Eye (tissue), 1 donor: ENCODE data around the gene LRRTM4.
A peak's percentile ranks its signal among the peaks of the same experiment; 100 is the strongest.
"Not testable (repeated sequence)": the region's sequence is repeated elsewhere in the genome, so short reads cannot be mapped to it uniquely, and the experiment has no call there.

ENCODE experiments used
- DNase-seq: peaks from one replicate; pipeline ENCODE4 v3.0.0-alpha.2; 2015

Gene LRRTM4

DNA sequence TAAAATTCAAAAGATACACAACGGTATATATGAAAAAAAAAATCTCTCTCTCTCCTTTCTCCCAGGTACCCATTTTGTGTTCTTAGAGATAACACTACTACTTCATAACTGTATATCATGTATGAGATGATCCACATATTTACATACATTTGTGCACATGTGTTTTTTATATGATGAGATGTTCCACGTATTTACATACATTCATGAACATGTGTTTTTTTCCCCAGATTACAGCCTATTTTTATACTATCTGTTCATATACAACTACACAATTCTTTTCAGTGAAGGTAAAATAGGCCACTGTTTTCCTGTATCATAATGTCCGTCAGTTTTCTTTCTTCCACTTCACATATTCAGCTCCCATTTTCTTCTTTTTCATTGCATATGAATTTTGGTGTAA, 808.9 kb downstream of the LRRTM4 start:
- no peak for DNase-seq

DNA sequence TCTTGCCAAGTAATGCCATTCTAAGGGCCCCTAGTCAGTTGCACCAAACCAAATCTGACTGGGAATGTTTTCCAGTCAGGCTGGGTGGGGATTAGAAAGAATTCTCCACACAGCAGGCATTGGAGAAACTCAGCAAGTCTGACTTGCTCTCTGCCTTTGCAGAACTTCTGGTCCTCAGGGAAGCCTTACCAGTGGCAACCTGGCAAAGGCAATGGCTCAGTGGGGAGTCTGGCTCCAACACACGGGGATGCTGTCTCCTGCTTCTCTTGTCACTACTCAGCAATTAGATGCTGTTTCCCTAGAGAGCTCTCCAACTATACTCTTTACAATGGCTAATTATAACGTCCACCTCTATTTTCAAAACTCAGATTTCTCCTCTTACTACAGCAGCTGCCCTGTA, 810.7 kb downstream of the LRRTM4 start:
- DNase-seq, result no peak

DNA sequence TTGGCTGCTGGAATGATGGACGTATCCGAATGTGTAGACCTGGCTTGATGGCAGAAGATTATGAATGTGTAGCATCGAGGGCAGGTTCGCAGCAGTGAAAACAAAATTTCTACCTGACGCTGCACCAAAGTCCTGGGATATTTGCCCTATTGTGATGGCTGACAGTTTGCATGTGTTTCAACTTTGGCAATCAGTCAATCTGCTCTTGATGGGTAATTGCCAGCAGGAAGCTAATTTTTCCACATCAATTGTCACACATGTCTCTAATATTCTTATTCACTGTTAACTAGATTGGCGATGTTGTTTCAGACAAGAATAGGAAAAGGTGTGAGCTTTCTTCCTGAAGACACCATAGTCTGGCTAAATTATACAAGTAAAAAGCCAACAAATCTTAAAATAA, 821.3 kb downstream of the LRRTM4 start:
- peak; percentile 26 for DNase-seq

DNA sequence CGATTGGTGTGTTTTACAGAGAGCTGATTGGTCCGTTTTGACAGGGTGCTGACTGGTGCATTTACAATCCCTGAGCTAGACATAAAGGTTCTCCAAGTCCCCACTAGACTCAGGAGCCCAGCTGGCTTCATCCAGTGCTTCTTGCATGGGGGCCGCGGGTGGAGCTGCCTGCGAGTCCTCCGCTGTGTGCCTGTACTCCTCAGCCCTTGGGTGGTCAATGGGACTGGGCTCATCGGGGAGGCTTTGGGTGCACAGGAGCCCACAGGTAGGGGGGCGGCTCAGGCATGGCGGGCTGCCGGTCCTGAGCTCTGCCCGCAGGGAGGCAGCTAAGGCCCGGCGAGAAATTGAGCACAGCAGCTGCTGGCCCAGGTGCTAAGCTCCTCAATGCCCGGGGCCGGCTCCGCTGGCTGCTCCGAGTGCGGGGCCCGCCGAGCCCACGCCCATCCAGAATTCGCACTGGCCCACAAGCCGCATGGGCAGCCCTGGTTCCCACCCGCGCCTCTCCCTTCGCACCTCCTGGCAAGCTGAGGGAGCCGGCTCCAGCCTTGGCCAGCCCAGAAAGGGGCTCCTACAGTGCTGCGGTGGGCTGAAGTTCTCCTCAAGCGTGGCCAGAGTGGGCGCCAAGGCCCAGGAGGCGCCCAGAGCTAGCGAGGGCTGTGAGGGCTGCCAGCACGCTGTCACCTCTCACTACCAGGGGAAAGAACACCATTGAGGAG, 824.0 kb downstream of the LRRTM4 start:
- not testable (repeated sequence) for DNase-seq
